GM18507 (cell line): ENCODE data around the gene RCSD1.

ENCODE experiments used
- DNase-seq: peaks from one replicate; pipeline ENCODE4 v3.0.0; 2011; ENCODE audit warnings: low read depth; ENCODE audit not compliant: insufficient read length; ENCODE audit errors: extremely low spot score
- FAIRE-seq: peaks from 2 replicates; lab custom pipeline; 2011; peaks lifted over from hg19 to GRCh38; lab: Jason Lieb, UNC

The RCSD1 gene

DNA sequence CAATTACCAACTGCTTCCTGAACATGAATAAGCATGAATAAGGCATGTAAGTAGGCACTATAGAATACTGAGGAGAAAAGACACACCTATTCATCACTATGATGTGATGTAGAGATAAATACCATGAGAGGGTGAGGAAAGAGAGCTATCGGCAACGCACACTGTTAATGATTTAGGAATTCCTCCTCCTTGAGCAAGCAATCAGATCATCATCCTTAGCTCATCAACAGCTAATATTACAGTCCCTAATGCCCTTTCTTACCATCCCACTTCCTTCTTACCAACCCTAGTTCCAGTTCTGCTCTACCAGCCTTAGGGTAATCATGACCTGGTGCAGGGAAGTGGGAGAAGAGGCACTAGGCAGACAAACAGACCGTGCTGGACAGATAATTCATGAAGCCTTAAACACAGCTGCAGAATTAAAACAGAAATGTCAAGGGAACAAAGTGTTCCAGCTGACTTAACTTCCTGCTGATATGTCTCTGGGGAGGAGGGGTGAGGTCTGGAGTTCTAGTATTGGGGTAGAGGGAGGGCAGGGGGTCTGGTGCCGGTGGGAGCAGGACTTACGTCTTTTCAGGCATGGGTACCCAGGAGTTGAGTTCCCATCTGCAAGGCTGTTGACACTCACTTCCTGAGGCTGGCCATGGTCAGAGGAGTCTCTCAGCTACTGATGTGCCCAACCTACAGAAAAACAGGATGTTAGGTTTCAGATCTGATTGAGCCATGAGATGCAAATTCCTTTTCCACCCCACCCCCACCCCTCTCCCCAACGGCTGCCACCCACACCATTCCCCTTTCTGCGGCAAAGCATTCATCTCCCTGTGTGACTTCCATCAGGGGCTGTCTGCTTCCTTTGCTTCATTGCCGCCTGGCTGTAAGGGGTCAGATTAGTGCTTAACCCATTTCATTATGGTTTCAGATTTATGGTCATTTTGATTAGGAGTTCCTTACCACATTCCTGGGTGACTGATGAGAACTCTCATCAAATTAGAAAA is 12.6 kb upstream of the RCSD1 start:
- FAIRE-seq (peak; percentile 96), DNase-seq (no peak)

- FAIRE-seq (no peak), DNase-seq (no peak)
Observed at GRCh38 chr1:167618366-167618765, 11.7 kb upstream of the RCSD1 start.

DNA sequence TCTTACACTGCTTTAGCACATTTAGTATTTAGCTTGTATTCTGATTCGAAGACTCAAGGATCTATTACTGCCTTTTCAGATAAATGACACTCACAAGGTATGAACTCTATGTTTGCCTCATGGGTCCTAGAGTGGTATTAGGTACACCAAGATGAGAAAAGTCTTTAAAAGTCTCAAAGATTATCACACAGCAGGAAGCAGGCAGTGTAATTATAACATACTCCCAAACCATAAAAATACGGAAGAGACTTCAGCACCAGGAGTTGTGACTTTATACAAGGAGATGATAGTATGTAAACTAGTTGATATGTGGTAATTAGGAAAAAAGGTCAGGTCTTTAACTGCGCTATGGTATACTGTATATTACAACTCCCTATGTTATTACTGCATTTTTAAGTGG is 11.2 kb upstream of the RCSD1 start:
- DNase-seq (no peak), FAIRE-seq (no peak)

DNA sequence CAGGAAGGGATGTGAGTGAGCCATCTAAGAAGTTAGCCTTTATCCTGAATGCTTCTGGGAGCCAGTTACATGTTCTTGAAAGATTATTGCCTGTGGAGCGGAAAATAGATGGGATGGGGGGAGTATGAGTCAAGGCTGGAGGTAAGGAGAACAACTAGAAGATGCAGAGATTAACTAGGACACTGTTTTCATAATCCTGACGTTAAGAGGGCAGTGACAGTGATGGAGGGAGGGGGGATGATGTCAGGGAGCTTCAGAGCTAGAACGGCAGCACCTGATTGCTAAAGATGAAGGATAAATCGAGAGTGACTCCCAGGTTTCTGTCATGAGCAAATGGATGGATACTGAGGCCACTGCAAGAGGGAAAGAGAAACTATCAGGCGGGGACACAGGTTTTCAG is 10.0 kb upstream of the RCSD1 start:
- no peak for DNase-seq
- no peak for FAIRE-seq

- FAIRE-seq, result no peak
Observed at GRCh38 chr1:167621780-167622313, 8.2 kb upstream of the RCSD1 start.

DNA sequence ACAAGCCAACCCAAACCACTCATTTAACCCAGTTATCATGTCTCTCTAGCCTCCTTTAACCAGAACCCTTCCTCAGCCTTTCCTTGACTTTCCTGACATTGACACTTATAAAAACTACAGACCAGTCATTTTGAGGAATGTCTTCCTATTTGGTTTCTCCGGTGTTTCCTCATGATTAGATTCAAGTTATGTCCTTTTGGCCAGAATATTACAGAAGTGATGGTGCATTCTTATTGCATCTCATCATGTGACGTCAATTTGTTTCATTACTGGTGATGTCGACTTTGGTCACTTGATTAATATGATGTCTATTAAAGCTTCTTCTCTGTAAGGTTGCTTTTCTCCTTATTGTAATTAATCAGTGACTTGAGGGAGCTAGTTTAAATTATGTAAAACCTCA is 6.1 kb upstream of the RCSD1 start:
- FAIRE-seq (no peak), DNase-seq (no peak)

More at GRCh38 chr1:167621780-167622313, 8.2 kb upstream of the RCSD1 start:
- DNase-seq, result no peak

DNA sequence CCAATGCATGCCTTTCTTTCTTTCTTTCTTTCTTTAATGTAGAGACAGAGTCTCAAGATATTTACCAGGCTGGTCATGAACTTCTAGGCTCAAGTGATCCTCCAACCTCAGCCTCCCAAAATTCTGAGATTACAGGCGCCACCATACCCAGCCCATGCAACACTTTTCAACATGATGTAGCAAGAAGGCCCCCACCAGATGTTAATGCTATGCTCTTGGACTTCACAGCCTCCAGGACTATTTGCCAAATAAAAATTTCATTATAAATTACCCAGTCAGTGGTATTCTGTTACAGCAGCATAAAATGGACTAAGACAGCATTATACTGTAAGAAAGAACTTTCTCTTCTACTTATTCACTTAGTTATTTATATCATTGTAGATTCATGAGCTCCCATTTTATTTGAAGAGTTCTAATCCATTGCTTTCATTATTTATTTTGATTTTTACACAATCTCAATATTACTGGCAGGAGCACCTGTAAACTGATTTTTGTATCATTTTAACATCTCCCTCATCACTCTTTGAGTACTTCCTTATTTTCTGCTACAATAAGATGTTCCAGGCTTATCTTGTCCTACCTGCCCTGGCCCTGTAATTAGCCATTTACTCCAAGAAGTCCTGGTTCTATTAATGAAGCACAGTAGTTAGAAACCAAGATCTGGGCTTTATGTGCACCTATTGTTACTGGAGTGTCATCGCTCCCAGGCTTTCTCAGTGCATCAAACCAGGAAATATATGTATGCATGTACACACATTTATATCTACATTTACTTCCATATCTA is 4.8 kb upstream of the RCSD1 start:
- no peak for DNase-seq
- FAIRE-seq, result no peak

GRCh38 chr1:167627615-167627864 is 2.5 kb upstream of the RCSD1 start:
- no peak for FAIRE-seq
- no peak for DNase-seq

DNA sequence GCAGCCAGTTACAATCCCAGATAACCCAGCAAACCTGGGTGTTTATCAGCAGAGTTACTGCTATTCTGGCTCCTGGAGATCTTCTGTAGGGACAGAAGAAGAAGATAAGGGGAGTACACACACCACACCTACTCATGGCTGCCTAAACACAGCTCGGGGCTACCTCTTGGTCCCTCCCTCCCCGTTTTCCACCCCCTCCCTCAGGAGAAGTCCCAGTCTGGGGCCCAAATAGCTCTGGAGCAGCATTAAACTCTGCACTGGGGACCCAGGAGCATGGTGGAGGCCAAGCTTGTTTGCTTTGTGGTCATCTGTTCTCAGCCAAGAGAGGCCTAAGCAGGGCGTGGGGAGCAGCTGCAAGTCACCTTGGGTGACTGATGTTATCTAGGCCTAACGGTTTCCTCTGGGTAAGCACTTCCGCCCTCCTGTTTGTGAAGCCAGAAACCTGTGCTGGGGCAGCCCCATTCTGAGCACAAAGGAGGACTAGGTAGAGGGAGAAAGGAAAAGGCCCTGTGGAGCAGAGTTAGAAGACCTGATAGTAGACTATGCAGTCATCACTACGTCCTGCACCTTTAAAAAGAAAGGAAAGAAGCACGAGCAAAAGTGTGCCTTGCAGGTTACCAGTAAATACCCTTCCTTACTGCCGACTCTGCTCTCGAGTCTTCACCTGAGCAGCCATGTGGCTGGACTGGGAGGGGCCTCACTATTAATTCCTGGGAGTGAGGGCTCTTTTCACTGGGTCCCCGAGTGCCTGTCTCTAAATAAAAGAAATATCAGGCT is 2.0 kb upstream of the RCSD1 start:
- DNase-seq, result peak; percentile 73
- peak; percentile 99 for FAIRE-seq

GRCh38 chr1:167628741-167629515 is 1.1 kb upstream of the RCSD1 start:
- DNase-seq (no peak), FAIRE-seq (no peak)

GRCh38 chr1:167630568-167631385 is 745 bp downstream of the RCSD1 start:
- DNase-seq (no peak), FAIRE-seq (peak; percentile 86)

DNA sequence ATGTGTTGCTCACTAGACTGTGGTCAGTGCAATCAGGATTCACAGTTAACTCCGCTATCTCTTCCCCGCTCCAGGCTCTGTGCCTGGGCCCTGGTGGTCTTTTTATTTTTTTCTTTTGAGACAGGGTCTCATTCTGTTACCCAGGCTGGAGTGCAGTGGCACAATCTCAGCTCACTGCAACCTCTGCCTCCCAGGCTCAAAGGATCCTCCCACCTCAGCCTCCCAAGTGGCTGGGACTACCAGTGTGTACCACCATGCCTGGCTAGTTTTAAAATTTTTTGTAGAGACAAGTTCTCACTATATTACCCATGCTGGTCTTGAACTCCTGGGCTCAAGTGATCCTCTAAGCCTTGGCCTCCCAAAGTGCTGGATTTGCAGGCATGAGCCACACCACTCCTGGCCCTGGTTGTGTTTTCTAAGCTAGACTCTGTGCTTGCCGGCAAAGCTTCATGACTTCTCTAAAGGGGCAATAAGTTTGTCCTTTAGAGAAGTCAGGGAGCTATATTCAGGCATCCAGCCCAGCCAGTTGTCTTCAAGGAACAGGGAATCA is 1.4 kb downstream of the RCSD1 start:
- FAIRE-seq, result peak; percentile 24

DNA sequence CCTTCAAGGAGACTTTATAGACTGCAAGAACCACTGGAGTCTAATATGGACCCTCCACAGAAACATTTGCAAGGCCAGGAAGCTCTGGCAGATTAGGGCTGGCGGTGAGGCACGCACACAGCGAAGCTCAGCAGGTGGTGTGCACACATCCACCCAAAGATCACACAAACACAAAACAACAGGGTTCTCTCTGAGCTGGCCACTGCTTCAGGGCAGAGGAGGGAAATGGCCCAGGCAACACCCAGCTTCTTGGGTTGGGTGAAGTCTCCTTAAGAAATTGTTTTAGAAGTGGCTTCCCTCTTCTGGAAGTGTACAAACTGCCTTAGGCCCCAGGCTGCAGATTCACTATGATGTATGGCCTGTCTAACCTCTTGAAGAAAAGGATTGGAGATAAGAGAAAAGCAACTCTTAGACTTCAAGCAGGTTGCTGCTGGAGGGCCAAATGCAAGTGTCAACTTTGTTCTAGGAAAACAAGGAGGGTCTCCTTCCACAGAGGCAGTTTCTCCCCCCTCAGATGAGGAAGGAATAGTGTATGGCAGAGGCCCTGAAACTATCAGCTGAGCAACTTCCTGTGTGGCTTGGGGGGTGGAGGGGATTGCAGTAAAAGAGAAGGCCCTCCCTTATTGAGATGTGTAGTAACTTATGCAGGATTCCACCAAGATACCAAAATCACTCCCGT is 2.0 kb downstream of the RCSD1 start:
- peak; percentile 84 for FAIRE-seq
- DNase-seq, result no peak

More for the DNA sequence above, 1.4 kb downstream of the RCSD1 start:
- DNase-seq, result no peak

GRCh38 chr1:167633258-167633944 is 3.4 kb downstream of the RCSD1 start:
- DNase-seq, result no peak
- FAIRE-seq, result no peak

GRCh38 chr1:167634435-167634834 is 4.4 kb downstream of the RCSD1 start:
- FAIRE-seq (no peak), DNase-seq (no peak)

- DNase-seq, result no peak
- no peak for FAIRE-seq
Observed at GRCh38 chr1:167635156-167635648, 5.2 kb downstream of the RCSD1 start.

GRCh38 chr1:167635941-167636340 is 5.9 kb downstream of the RCSD1 start:
- DNase-seq, result no peak
- no peak for FAIRE-seq
